Erythroblast (primary cell): Measurements from ENCODE around the gene NOVA1.

Source experiments
- GATA1 ChIP-seq: IDR thresholded peaks from 2 replicates; pipeline ENCODE4 v1.6.1; 2011; ENCODE audit warnings: low read depth, mild to moderate bottlenecking, control low read depth, low read length, moderate library complexity
- POLR2A ChIP-seq: IDR thresholded peaks from 2 replicates; pipeline ENCODE4 v1.6.1; 2011; ENCODE audit warnings: mild to moderate bottlenecking, low read length

- no peak for TF ChIP-seq POLR2A
- no peak for TF ChIP-seq GATA1
These were observed 170.7 kb downstream of the NOVA1 start for GRCh38 chr14:26427097-26427496.
